Activated B cell treated with CpG ODN at 0.5 μM for 24 hours (primary cell): ENCODE data around the gene TBC1D17. TPM values are rescaled to one million over a fixed set of nuclear protein-coding genes. Genes with fewer than 3 reads are reported as not detected.

Experiments used
- ATAC-seq: fragments of 200-7000 bp; cut with Tn5 transposase; one replicate; pipeline ENCODE4 v1.10.0; 2021; ENCODE audit warnings: low read depth, mild to moderate bottlenecking, moderate library complexity
- CTCF ChIA-PET: fragments of 350-600 bp; sonication (Branson Sonifier 250); formaldehyde crosslinking; loops from one replicate; lab custom pipeline; 2021; ENCODE audit warnings: antibody characterized with exemption; lab: Charles Lee
- POLR2A ChIA-PET: fragments of 350-600 bp; sonication (Branson Sonifier 250); formaldehyde crosslinking; loops from one replicate; lab custom pipeline; 2021; ENCODE audit warnings: antibody characterized with exemption; lab: Charles Lee
- DNase-seq: peaks from one replicate; pipeline ENCODE4 v3.0.0; 2022
- H3K27ac Mint-ChIP-seq: one replicate; pipeline ENCODE4 v1.8.0; 2020; ENCODE audit warnings: mixed read lengths
- H3K27me3 Mint-ChIP-seq: one replicate; pipeline ENCODE4 v1.8.0; 2021; ENCODE audit warnings: mixed read lengths
- H3K36me3 Mint-ChIP-seq: one replicate; pipeline ENCODE4 v1.8.0; 2021; ENCODE audit warnings: low read depth, mixed read lengths
- H3K4me1 Mint-ChIP-seq: one replicate; pipeline ENCODE4 v1.8.0; 2021; ENCODE audit warnings: mixed read lengths
- H3K4me3 Mint-ChIP-seq: one replicate; pipeline ENCODE4 v1.8.0; 2020; ENCODE audit warnings: mild to moderate bottlenecking, mixed read lengths
- H3K9me3 Mint-ChIP-seq: one replicate; pipeline ENCODE4 v1.8.0; 2020; ENCODE audit warnings: mixed read lengths
- CTCF ChIP-seq: fragments of 200-600 bp; IDR thresholded peaks from one replicate; pipeline ENCODE4 v1.8.0; 2022; ENCODE audit warnings: antibody characterized with exemption, mild to moderate bottlenecking
- intact Hi-C: fragments of 100-400 bp; cut with micrococcal nuclease; formaldehyde crosslinking; loops from one replicate; pipeline ENCODE4 v1.15.1; 2024
- total RNA-seq: library from RNA; stranded (reverse); gene quantifications from 2 replicates; pipeline ENCODE4 v1.2.3, GENCODE V29; 2022

TBC1D17 gene
- total RNA-seq, 1 donor from 2014 or later: 57.0 TPM

DNA sequence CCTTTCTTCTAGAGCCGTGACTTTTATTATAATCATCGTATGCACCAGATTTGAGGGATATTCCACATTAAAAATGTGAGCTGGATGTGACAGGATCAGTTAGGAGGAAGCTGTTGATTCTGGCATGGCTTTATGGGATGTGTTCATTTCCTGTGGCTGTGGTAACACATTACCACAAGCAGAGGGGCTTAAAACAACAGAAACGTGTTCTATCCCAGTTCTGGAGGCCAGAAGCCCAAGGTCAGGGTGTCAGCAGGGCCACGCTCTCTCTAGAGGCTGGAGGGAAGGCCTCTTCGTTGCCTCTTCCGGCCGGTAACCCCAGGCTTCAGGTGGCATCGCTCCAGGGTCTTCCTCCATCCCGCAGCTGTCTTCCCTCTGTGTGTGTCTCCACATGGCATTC lies 44.9 kb upstream of the TBC1D17 start:
- Mint-ChIP-seq H3K9me3 (no peaks in the 10 kb centered on the region), H3K4me3 (no peak overlapping the region), H3K27me3 (no peaks in the 10 kb centered on the region), H3K36me3 (peaks cover 76% of the 10 kb centered on the region), H3K4me1 (peaks cover 2% of the 10 kb centered on the region), H3K27ac (no peak overlapping the region)
- ChIA-PET POLR2A (interaction anchor here (1.0 kb wide), 1 partner anchor 18 kb away, joined by 3 read pairs; the partner anchor contains the start of gene PTOV1), CTCF (no interaction called here)
- TF ChIP-seq CTCF: no peak
- ATAC-seq (no peak), DNase-seq (no peak)
- intact Hi-C loops: no loop called here

DNA sequence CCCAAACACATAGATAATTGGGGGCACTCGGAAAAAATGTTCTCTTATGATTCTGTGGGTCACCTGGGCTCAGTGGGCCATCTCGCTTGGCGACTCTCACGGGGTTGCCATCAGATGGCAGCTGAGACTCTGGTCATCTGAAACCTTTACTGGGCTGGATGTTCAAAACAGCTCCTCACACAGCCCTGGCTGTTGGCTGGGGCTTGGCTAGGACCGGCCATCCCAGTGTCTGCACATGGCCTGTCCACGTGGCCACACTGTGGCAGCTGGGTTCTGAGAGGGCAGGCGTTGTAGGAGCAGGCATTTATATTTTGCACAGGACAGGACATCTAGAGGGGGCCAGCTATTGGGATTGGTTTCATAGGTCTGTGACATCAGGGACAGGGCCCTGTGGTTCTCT lies 43.9 kb upstream of the TBC1D17 start:
- H3K9me3 Mint-ChIP-seq: no peaks in the 10 kb centered on the region
- no peak overlapping the region for H3K4me3 Mint-ChIP-seq
- ChIA-PET CTCF (no interaction called here), POLR2A (interaction anchor here (1.0 kb wide), 1 partner anchor 17 kb away, joined by 3 read pairs; the partner anchor contains the start of gene PTOV1)
- TF ChIP-seq CTCF: no peak
- no peak overlapping the region for H3K27ac Mint-ChIP-seq
- H3K4me1 Mint-ChIP-seq: peaks cover 2% of the 10 kb centered on the region
- H3K27me3 Mint-ChIP-seq: no peaks in the 10 kb centered on the region
- ATAC-seq: no peak
- intact Hi-C loops: no loop called here
- DNase-seq: no peak
- peaks cover 85% of the 10 kb centered on the region for H3K36me3 Mint-ChIP-seq

- Mint-ChIP-seq H3K4me1 (no peaks in the 10 kb centered on the region), H3K27me3 (no peaks in the 10 kb centered on the region), H3K36me3 (peaks cover 86% of the 10 kb centered on the region), H3K27ac (no peak overlapping the region), H3K9me3 (no peaks in the 10 kb centered on the region), H3K4me3 (no peak overlapping the region)
- intact Hi-C loops: no loop called here
- no peak for DNase-seq
- POLR2A ChIA-PET: no interaction called here
- ATAC-seq: no peak
- no peak for TF ChIP-seq CTCF
- CTCF ChIA-PET: no interaction called here
Observed at GRCh38 chr19:49835562-49835961, 41.9 kb upstream of the TBC1D17 start.

DNA sequence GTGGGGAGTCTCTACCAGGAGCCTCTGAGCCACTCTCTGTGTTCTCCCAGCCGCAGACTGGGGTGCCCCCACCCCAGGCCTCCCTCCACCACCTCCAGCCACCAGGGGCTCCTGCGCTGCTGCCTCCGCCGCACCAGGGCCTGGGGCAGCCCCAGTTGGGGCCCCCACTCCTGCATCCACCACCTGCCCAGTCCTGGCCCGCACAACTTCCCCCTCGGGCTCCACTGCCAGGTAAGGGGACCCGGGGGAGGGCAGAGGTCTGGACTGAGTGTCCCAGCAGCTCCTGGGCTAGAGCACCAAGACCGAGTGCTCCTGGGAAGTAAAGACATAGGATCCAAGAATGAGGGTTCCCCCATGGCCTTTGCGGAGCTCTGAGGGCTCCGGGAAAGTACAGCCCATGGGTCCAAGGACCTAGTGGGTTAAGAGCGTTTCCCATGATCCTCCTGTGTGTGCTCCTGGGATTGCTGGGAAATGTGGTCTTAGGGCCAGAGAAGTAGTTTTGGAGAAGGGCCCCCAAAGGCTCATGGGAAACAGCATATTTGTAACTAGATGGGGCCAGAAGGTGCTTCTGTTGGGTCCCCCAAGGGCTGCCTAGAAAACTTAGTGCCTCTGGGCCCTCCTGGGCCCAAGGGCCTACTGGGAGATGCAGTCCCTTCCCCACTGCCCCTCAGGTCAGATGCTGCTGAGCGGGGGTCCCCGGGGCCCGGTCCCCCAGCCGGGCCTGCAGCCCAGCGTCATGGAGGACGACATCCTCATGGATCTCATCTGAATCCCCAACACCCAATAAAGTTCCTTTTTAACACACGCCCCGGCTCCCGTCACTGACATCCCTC lies 41.1 kb upstream of the TBC1D17 start:
- intact Hi-C loops: no loop called here
- Mint-ChIP-seq H3K27me3 (no peaks in the 10 kb centered on the region), H3K9me3 (no peaks in the 10 kb centered on the region), H3K4me1 (no peaks in the 10 kb centered on the region), H3K36me3 (peaks cover 85% of the 10 kb centered on the region), H3K27ac (no peak overlapping the region), H3K4me3 (no peak overlapping the region)
- DNase-seq (no peak), ATAC-seq (no peak)
- TF ChIP-seq CTCF: no peak
- ChIA-PET CTCF (no interaction called here), POLR2A (interaction anchor here (0.8 kb wide), 1 partner anchor 17 kb away, joined by 4 read pairs; no protein-coding TSS in a partner anchor)

- Mint-ChIP-seq H3K4me3 (no peak overlapping the region), H3K27me3 (no peaks in the 10 kb centered on the region), H3K4me1 (peaks cover under 1% of the 10 kb centered on the region), H3K27ac (no peak overlapping the region), H3K36me3 (peaks cover 79% of the 10 kb centered on the region), H3K9me3 (no peaks in the 10 kb centered on the region)
- no peak for TF ChIP-seq CTCF
- intact Hi-C loops: no loop called here
- DNase-seq: no peak
- ChIA-PET POLR2A (interaction anchor here (0.8 kb wide), 1 partner anchor 18 kb away, joined by 4 read pairs; no protein-coding TSS in a partner anchor), CTCF (no interaction called here)
- no peak for ATAC-seq
Observed at GRCh38 chr19:49837009-49837310, 40.5 kb upstream of the TBC1D17 start.
